ENCODE measurements around the gene ZNF365.

ZNF365 gene

GRCh38 chr10:62433901-62434300 is 59.7 kb downstream of the ZNF365 start:
- no peak for TF ChIP-seq CTCF (conservative IDR thresholded peaks at IDR 0.05; ENCODE audit: low read length)
- DNase-seq (ENCODE audit: low read depth): no peak
- no peak overlapping the region for H3K4me3 ChIP-seq (ENCODE audit: low read length)

- DNase-seq (ENCODE audit: low read depth): peak; percentile 92
- H3K4me3 ChIP-seq (ENCODE audit: low read length): no peak overlapping the region
- peak; percentile 77 for TF ChIP-seq CTCF (conservative IDR thresholded peaks at IDR 0.05; ENCODE audit: low read length)
These were observed 63.5 kb downstream of the ZNF365 start for GRCh38 chr10:62437696-62438095.

- no peak for DNase-seq (ENCODE audit: low read depth)
- TF ChIP-seq CTCF (conservative IDR thresholded peaks at IDR 0.05; ENCODE audit: low read length): no peak
- no peak overlapping the region for H3K4me3 ChIP-seq (ENCODE audit: low read length)
These were observed 67.8 kb downstream of the ZNF365 start for GRCh38 chr10:62442006-62442405.

- DNase-seq (ENCODE audit: low read depth): no peak
- TF ChIP-seq CTCF (conservative IDR thresholded peaks at IDR 0.05; ENCODE audit: low read length): no peak
These were observed 68.9 kb downstream of the ZNF365 start for GRCh38 chr10:62442894-62443669.

GRCh38 chr10:62443866-62444265 is 69.7 kb downstream of the ZNF365 start:
- TF ChIP-seq CTCF (conservative IDR thresholded peaks at IDR 0.05; ENCODE audit: low read length): no peak
- peak; percentile 44 for DNase-seq (ENCODE audit: low read depth)

More at GRCh38 chr10:62442894-62443669, 68.9 kb downstream of the ZNF365 start:
- H3K4me3 ChIP-seq (ENCODE audit: low read length): no peak overlapping the region

GRCh38 chr10:62446627-62447026 is 72.5 kb downstream of the ZNF365 start:
- no peak for DNase-seq (ENCODE audit: low read depth)
- no peak overlapping the region for H3K4me3 ChIP-seq (ENCODE audit: low read length)
- TF ChIP-seq CTCF (conservative IDR thresholded peaks at IDR 0.05; ENCODE audit: low read length): no peak

More at GRCh38 chr10:62443866-62444265, 69.7 kb downstream of the ZNF365 start:
- no peak overlapping the region for H3K4me3 ChIP-seq (ENCODE audit: low read length)

- DNase-seq (ENCODE audit: low read depth): no peak
- TF ChIP-seq CTCF (conservative IDR thresholded peaks at IDR 0.05; ENCODE audit: low read length): no peak
These were observed 76.9 kb downstream of the ZNF365 start for GRCh38 chr10:62450912-62451610.

More at GRCh38 chr10:62450912-62451610, 76.9 kb downstream of the ZNF365 start:
- H3K4me3 ChIP-seq (ENCODE audit: low read length): no peak overlapping the region
